Sigmoid colon (tissue), 4 donors: Measurements from ENCODE around the gene DGKH.

Experiments used
- CTCF ChIP-seq, 4 experiments: fragments of 450-650 bp in 3 of 4; fragments of 200-600 bp in 1 of 4; IDR thresholded peaks; one replicate each; pipeline ENCODE4 v1.5.1; 2016 to 2019; ENCODE audit warnings: antibody characterized with exemption in 4 of 4, mild to moderate bottlenecking in 3 of 4, moderate library complexity in 2 of 4
- EP300 ChIP-seq, 4 donors: sonication (generic); formaldehyde crosslinking; IDR thresholded peaks; one replicate each; pipeline ENCODE4 v1.6.1; 2017; ENCODE audit warnings: antibody characterized with exemption in 4 of 4
- POLR2A ChIP-seq, 2 donors: fragments of 450-650 bp; IDR thresholded peaks; one replicate each; pipeline ENCODE4 v1.6.1; 2016; ENCODE audit warnings: antibody characterized with exemption in 2 of 2, mild to moderate bottlenecking in 2 of 2, moderate library complexity in 2 of 2
- POLR2AphosphoS5 ChIP-seq, 4 donors: sonication (generic); formaldehyde crosslinking; IDR thresholded peaks; one replicate each; pipeline ENCODE4 v1.6.1; 2017; ENCODE audit warnings: antibody characterized with exemption in 4 of 4

GRCh38 chr13:42271337-42272114 is 223.1 kb downstream of the DGKH start:
- TF ChIP-seq POLR2A (IDR thresholded peaks at IDR 0.05) (no peak), CTCF (IDR thresholded peaks at IDR 0.05) (no peak), POLR2AphosphoS5 (IDR thresholded peaks at IDR 0.05) (peak in 2 of 4 donors; percentile 21 to 26), EP300 (IDR thresholded peaks at IDR 0.05) (peak in 1 of 4 donors; percentile 2)
